ENCODE measurements around the gene MEOX1.

The MEOX1 gene

DNA sequence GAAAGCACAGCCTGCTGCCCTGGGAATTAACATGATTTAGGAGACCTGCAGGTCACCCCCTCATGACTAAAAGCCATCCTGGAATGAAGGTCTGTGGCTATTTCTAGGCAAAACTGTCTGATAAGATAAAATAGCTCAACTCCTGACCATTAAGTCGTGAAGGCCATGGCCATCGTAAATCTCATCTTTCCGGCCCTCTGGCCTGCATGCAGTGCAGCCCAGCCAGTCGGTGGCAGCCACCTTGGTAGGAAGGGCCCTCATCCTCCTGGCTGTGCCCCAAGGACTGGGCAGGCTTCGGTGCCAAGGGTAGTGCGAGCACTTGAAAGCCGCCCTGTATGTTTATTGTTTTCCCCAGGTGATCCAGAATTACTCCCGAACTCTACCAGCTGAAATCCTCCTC, 18.2 kb upstream of the MEOX1 start:
- no peak for TF ChIP-seq POLR2AphosphoS5 (IDR thresholded peaks at IDR 0.05; ENCODE audit: low read depth, low read length)
- TF ChIP-seq SIN3A (IDR thresholded peaks at IDR 0.05; ENCODE audit: borderline replicate concordance, insufficient read depth, low read length) = no peak
- no peak for TF ChIP-seq TAF1 (IDR thresholded peaks at IDR 0.05; ENCODE audit: borderline replicate concordance, insufficient read depth, low read length)
- TF ChIP-seq, protein P1, sequence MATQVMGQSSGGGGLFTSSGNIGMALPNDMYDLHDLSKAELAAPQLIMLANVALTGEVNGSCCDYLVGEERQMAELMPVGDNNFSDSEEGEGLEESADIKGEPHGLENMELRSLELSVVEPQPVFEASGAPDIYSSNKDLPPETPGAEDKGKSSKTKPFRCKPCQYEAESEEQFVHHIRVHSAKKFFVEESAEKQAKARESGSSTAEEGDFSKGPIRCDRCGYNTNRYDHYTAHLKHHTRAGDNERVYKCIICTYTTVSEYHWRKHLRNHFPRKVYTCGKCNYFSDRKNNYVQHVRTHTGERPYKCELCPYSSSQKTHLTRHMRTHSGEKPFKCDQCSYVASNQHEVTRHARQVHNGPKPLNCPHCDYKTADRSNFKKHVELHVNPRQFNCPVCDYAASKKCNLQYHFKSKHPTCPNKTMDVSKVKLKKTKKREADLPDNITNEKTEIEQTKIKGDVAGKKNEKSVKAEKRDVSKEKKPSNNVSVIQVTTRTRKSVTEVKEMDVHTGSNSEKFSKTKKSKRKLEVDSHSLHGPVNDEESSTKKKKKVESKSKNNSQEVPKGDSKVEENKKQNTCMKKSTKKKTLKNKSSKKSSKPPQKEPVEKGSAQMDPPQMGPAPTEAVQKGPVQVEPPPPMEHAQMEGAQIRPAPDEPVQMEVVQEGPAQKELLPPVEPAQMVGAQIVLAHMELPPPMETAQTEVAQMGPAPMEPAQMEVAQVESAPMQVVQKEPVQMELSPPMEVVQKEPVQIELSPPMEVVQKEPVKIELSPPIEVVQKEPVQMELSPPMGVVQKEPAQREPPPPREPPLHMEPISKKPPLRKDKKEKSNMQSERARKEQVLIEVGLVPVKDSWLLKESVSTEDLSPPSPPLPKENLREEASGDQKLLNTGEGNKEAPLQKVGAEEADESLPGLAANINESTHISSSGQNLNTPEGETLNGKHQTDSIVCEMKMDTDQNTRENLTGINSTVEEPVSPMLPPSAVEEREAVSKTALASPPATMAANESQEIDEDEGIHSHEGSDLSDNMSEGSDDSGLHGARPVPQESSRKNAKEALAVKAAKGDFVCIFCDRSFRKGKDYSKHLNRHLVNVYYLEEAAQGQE (IDR thresholded peaks at IDR 0.05; ENCODE audit: insufficient read depth in 1 of 2, low read depth in 2 of 2, low read length in 2 of 2) = no peak
- no peak for TF ChIP-seq FOXP2 (optimal IDR thresholded peaks at IDR 0.05; ENCODE audit: borderline replicate concordance, extremely low read depth, extremely low read length, insufficient read depth)

DNA sequence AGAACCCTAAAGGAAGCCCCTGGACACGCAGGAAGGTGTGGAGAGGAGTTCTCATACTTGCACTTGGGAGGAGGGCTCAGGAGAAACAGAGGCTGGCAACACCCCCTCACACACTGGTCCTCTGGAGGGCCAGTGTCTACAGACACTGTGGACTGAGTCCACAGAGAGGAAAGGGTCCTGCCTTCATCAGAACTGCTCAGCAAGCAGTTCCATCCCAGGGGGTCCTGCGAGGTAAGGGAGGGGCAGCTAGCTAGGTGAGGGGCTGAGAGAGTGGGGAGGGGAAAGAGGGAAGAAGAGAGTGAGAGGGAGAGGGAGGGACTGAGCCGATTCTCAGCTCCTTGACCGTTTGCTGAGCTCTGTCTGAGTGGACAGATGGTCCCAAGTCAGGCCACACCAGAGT, 17.7 kb upstream of the MEOX1 start:
- no peak for TF ChIP-seq POLR2AphosphoS5 (IDR thresholded peaks at IDR 0.05; ENCODE audit: low read depth, low read length)
- no peak for TF ChIP-seq SIN3A (IDR thresholded peaks at IDR 0.05; ENCODE audit: borderline replicate concordance, insufficient read depth, low read length)
- TF ChIP-seq, protein P1 (IDR thresholded peaks at IDR 0.05; ENCODE audit: insufficient read depth in 1 of 2, low read depth in 2 of 2, low read length in 2 of 2) = no peak

DNA sequence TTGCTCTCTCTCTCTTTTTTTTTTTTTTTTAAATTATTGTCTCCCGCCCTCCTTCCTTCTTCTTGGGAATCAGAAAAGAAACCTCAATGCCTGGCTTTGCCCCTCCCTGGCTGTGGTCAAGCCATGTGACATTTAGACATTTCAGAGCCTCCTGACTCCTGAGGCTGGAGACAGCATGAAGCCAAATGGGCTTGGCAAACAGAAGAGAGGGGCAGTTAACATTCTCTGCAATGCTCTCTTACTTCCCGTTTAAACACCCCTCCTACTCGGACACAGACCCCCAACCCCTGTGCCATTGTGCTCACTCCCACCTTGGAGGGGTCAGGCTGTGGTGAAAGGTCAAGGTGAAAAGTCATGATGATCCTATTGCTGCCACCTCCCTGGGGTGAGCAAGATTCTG, 14.7 kb upstream of the MEOX1 start:
- TF ChIP-seq, protein P1 (IDR thresholded peaks at IDR 0.05; ENCODE audit: insufficient read depth in 1 of 2, low read depth in 2 of 2, low read length in 2 of 2) = no peak
- TF ChIP-seq TAF1 (IDR thresholded peaks at IDR 0.05; ENCODE audit: borderline replicate concordance, insufficient read depth, low read length) (no peak), SIN3A (IDR thresholded peaks at IDR 0.05; ENCODE audit: borderline replicate concordance, insufficient read depth, low read length) (no peak), POLR2AphosphoS5 (IDR thresholded peaks at IDR 0.05; ENCODE audit: low read depth, low read length) (no peak), FOXP2 (optimal IDR thresholded peaks at IDR 0.05; ENCODE audit: borderline replicate concordance, extremely low read depth, extremely low read length, insufficient read depth) (no peak)

DNA sequence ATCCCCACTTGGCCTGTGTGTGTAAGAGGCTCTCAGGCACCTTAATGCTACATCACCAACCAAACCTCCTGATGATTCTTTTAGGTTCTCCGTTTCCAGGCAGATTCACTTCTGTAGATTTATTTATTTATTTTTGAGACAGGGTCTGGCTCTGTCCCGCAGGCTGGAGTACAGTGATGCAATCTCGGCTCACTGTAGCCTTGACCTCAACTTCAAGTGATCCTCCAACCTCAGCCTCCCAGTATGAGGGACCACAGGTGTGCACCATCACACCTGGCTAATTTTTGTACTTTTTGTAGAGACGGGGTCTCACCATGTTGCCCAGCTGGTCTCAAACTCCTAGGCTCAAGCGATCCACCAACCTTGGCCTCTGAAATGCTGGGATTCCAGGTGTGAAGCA, 12.7 kb upstream of the MEOX1 start:
- no peak for TF ChIP-seq FOXP2 (optimal IDR thresholded peaks at IDR 0.05; ENCODE audit: borderline replicate concordance, extremely low read depth, extremely low read length, insufficient read depth)
- TF ChIP-seq SIN3A (IDR thresholded peaks at IDR 0.05; ENCODE audit: borderline replicate concordance, insufficient read depth, low read length) = no peak
- no peak for TF ChIP-seq POLR2AphosphoS5 (IDR thresholded peaks at IDR 0.05; ENCODE audit: low read depth, low read length)

DNA sequence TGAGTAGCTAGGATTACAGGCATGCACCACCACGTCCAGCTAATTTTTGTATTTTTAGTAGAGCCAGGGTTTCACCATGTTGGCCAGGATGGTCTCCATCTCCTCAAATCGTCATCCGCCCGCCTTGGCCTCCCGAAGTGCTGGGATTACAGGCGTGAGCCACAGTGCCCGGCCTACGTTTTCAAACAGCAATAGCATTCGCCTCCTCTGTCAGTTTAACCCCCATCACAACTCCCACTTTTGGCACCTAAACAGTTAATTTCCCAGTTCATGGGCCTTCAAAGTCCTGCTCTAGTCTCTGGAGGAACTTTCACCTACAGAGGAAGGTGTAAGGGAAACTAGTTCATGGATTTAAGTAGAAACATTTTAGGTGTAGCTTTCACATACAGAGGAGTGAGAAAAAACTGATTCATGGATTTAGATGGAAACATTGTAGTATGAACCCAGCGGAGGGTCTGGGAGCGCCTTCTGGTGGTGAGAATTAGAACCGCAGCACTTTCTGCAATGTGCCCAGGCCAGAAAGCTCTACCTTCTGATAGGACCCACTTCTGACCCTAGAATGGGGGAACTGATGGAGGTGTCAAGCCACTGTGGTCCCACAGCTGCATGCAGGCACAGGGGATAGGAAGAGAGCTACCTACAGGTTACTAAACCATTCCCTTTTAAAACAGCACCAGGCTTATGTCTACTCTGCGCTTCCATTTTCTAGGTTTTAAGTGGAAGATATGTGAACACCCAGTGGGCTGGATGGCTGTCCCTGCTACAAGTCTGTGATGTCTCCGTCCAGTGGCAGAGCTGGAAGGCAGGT, 12.0 kb upstream of the MEOX1 start:
- TF ChIP-seq FOXP2 (optimal IDR thresholded peaks at IDR 0.05; ENCODE audit: borderline replicate concordance, extremely low read depth, extremely low read length, insufficient read depth) (no peak), TAF1 (IDR thresholded peaks at IDR 0.05; ENCODE audit: borderline replicate concordance, insufficient read depth, low read length) (no peak), SIN3A (IDR thresholded peaks at IDR 0.05; ENCODE audit: borderline replicate concordance, insufficient read depth, low read length) (peak; percentile 52; the same call in 1 of the 2 replicates)

DNA sequence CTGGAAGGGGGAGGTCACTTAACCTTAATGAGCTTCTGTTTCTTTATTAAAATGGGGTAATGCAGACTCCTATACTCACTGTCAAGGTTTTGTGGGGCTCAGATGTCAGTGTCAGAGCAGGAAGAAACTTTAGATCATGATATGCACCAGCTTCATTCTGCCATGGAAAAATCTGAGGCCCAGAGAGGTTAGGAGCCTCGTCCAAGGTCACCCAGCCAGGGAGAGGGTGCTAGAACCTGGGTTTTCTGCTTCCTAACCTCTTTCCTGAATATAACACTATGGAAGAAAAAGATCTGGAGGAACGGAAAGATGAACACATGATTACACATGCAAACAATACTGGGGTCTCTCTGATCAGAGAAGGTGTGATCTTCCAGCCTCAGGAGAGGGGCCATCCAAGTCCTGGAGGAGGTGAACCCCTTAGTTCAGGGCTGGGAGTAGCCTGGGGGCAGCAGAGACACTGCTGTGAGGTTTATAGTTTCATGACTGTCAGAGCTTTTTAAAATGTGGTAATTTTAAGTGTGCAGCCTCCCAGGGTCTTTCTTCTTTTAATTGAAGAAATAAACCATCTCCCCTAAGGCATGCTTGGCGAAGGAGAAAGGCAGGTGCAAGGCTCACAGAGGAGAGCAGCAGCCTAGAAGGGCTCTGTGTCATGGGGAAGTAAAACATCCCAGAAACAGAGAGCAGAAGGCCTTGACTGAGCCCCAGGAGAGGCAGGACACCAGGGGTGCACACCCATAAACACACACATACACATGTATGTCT, 10.2 kb upstream of the MEOX1 start:
- TF ChIP-seq FOXP2 (optimal IDR thresholded peaks at IDR 0.05; ENCODE audit: borderline replicate concordance, extremely low read depth, extremely low read length, insufficient read depth) (no peak), POLR2AphosphoS5 (IDR thresholded peaks at IDR 0.05; ENCODE audit: low read depth, low read length) (no peak), TAF1 (IDR thresholded peaks at IDR 0.05; ENCODE audit: borderline replicate concordance, insufficient read depth, low read length) (no peak), SIN3A (IDR thresholded peaks at IDR 0.05; ENCODE audit: borderline replicate concordance, insufficient read depth, low read length) (no peak)
- TF ChIP-seq, protein P1 (IDR thresholded peaks at IDR 0.05; ENCODE audit: insufficient read depth in 1 of 2, low read depth in 2 of 2, low read length in 2 of 2) = no peak
